GM12891 (cell line): ENCODE results near the gene GMDS.

ENCODE experiments used
- PAX5 ChIP-seq: IDR thresholded peaks from 2 replicates; pipeline ENCODE4 v1.6.1; 2011; ENCODE audit warnings: low read length, moderate library complexity, mild to moderate bottlenecking; ENCODE audit not compliant: insufficient read depth, severe bottlenecking
- POLR2A ChIP-seq: IDR thresholded peaks from 2 replicates; pipeline ENCODE4 v1.6.1; 2011; ENCODE audit warnings: low read depth, low read length, control low read depth
- POLR2AphosphoS5 ChIP-seq: IDR thresholded peaks from 2 replicates; pipeline ENCODE4 v1.6.1; 2011; ENCODE audit warnings: low read depth, low read length, control low read depth
- SPI1 ChIP-seq: IDR thresholded peaks from 2 replicates; pipeline ENCODE4 v1.6.1; 2011; ENCODE audit warnings: low read depth, low read length, control low read depth
- TAF1 ChIP-seq: IDR thresholded peaks from 2 replicates; pipeline ENCODE4 v1.6.1; 2011; ENCODE audit warnings: low read depth, low read length, control low read depth

- TF ChIP-seq TAF1 = no peak
- no peak for TF ChIP-seq POLR2A
- no peak for TF ChIP-seq POLR2AphosphoS5
- TF ChIP-seq SPI1 = no peak
- TF ChIP-seq PAX5 = no peak
Observed at GRCh38 chr6:1657771-1658165, 587.6 kb downstream of the GMDS start.
